ENCODE measurements around the gene ZSCAN30. TPM values are rescaled to one million over a fixed set of nuclear protein-coding genes. Genes with fewer than 3 reads are reported as not detected.

The ZSCAN30 gene
- total RNA-seq = 6.3 and 11.3 TPM in 2 replicates

DNA sequence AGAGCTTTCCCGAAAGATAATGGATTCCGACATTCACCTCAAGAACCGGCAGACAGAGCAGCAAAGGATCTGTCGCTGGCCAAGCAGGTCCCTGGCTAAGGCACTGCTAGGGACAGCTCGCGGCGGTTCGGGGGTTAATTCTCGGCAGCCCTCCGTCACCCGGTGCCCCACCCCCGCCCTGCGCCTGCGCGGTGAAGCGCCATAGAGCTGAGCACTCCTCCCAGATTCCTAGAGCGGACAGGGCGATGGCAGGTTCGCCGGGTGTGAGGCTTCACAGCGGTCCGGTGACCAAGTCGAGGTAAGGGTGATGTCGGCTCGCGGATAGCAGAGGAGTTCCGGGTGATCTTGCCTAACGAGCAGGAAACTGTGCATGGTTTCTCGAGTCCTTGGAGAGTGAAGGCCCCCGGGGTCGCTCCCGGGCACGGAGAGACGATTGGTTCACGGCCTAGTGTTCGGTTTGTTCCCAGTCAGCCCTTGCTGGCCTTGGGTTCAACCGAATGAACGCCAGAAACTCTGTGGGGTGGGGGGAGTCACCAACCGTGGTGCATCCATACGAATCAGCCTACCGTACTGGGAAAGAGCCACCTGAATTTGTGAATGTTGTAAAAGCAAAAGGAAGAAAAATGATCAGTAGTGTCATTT lies at the start of gene ZSCAN30:
ZSCAN30 (minus strand) TSS at position 136 of the 642 bp plus-strand sequence. CDS start 25,877 bp downstream, outside the sequence.

DNA sequence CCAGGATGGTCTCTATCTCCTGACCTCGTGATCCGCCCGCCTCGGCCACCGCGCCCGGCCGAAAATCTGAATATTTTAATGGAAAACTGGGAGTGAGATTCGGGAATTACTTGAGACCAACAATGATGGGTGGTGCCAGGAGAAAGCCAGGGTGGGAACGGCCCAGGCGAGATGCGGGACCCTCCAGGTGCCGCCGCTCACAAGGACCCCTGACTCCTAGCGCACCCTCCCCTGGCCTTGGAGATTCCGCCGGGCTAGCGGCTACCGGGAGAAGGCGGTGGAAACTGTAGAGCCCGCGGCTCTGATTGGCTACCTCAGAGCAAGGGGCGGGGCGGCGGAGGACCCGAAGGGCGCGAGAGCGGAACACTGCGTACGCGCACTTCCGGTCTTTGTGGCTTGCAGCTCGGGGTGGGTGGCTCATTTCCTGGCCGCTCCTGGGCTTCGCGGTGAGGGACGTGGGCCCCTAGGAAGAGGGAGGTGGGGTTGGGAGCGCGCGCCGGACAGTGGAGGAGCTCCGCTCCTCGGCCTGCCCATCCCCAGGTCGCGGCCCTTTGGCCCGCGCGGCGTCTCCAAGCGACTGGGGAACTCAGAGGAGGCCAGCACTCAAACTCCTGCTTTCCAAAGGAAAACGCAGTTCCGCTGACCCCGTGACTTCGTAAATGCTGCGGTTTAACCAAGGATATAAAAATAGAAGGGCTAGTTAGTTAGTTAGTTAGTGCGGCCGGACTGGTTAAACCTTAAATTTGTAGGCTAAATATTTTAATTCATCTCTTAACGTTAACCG lies 49.2 kb downstream of the ZSCAN30 start, which contains the start of gene ZNF397:
ZNF397 (plus strand) TSS at position 371 of the 784 bp plus-strand sequence. CDS start 1,437 bp downstream, outside the sequence.

Other genes starting within 250 kb of the ZSCAN30 start
- gene MAPRE2, start 248.8 kb downstream of the ZSCAN30 start, total RNA-seq = 0.43 and 1.9 TPM in 2 replicates
- gene ZNF397, start 49.2 kb downstream of the ZSCAN30 start, total RNA-seq = 10.1 and 11.1 TPM in 2 replicates
- 28.2 and 33.5 TPM in 2 replicates for gene ZNF24, start 54.2 kb upstream of the ZSCAN30 start, total RNA-seq
- gene ZNF396, start 87.1 kb upstream of the ZSCAN30 start, total RNA-seq = 0.72 and 1.5 TPM in 2 replicates
- gene INO80C, start 207.7 kb upstream of the ZSCAN30 start, total RNA-seq = 5.5 and 7.0 TPM in 2 replicates

Measured in tracheal epithelial cell (primary cell).